NB4 (cell line): ENCODE measurements around the gene MMP1.

ENCODE experiments used
- DNase-seq: peaks from one replicate; pipeline ENCODE4 v3.0.0; 2010; ENCODE audit warnings: low read depth
- H3K4me3 ChIP-seq: one replicate; pipeline ENCODE4 v1.5.1; 2011; ENCODE audit warnings: mild to moderate bottlenecking, low read depth, low read length, moderate library complexity
- CTCF ChIP-seq: IDR thresholded peaks from one replicate; pipeline ENCODE4 v1.5.1; 2012; ENCODE audit warnings: low read depth, low read length
- MAX ChIP-seq: IDR thresholded peaks from 2 replicates; pipeline ENCODE4 v1.6.1; 2011; ENCODE audit warnings: low read depth, low read length
- MYC ChIP-seq: IDR thresholded peaks from 2 replicates; pipeline ENCODE4 v1.6.1; 2011; ENCODE audit warnings: low read depth, low read length
- POLR2A ChIP-seq: IDR thresholded peaks from 2 replicates; pipeline ENCODE4 v1.6.1; 2011; ENCODE audit warnings: mild to moderate bottlenecking; ENCODE audit not compliant: insufficient read length; ENCODE audit errors: extremely low read depth

MMP1 gene

GRCh38 chr11:102800767-102801166 is 2.8 kb upstream of the MMP1 start:
- no peak for TF ChIP-seq MYC
- TF ChIP-seq CTCF: no peak
- no peak for DNase-seq
- no peak overlapping the region for H3K4me3 ChIP-seq

GRCh38 chr11:102799681-102800340 is 1.9 kb upstream of the MMP1 start:
- no peak for DNase-seq
- no peak for TF ChIP-seq POLR2A
- TF ChIP-seq MAX: no peak
- TF ChIP-seq CTCF: no peak
- TF ChIP-seq MYC: no peak

GRCh38 chr11:102794382-102794781 is 3.6 kb downstream of the MMP1 start:
- no peak overlapping the region for H3K4me3 ChIP-seq
- TF ChIP-seq CTCF: peak; percentile 62
- TF ChIP-seq MAX: no peak
- no peak for TF ChIP-seq MYC
- peak; percentile 58 for DNase-seq

More at GRCh38 chr11:102799681-102800340, 1.9 kb upstream of the MMP1 start:
- no peak overlapping the region for H3K4me3 ChIP-seq

GRCh38 chr11:102793677-102794290 is 4.2 kb downstream of the MMP1 start:
- no peak overlapping the region for H3K4me3 ChIP-seq
- TF ChIP-seq POLR2A: no peak
- no peak for TF ChIP-seq CTCF
- no peak for TF ChIP-seq MAX
- no peak for TF ChIP-seq MYC
- no peak for DNase-seq

GRCh38 chr11:102792604-102793003 is 5.4 kb downstream of the MMP1 start:
- DNase-seq: no peak
- TF ChIP-seq MYC: no peak
- TF ChIP-seq MAX: no peak
- TF ChIP-seq CTCF: no peak
- no peak for TF ChIP-seq POLR2A
- no peak overlapping the region for H3K4me3 ChIP-seq
